Suprapubic skin (tissue), 4 donors: ENCODE measurements around the gene PHKG2. TPM values are rescaled to one million over a fixed set of nuclear protein-coding genes. Genes with fewer than 3 reads are reported as not detected.

Experiments used
- DNase-seq, 2 donors: peaks; one replicate each; pipeline ENCODE4 v3.0.0-alpha.2; 2019; ENCODE audit warnings: low spot score in 2 of 2
- H3K27ac ChIP-seq: fragments of 200-600 bp; sonication (generic); one replicate; pipeline ENCODE4 v1.5.1; 2019
- H3K27me3 ChIP-seq: fragments of 200-600 bp; sonication (generic); one replicate; pipeline ENCODE4 v1.5.1; 2019
- H3K36me3 ChIP-seq: fragments of 200-600 bp; sonication (generic); one replicate; pipeline ENCODE4 v1.5.1; 2019
- H3K4me1 ChIP-seq: fragments of 200-600 bp; sonication (generic); one replicate; pipeline ENCODE4 v1.5.1; 2019
- H3K4me3 ChIP-seq: fragments of 200-600 bp; sonication (generic); one replicate; pipeline ENCODE4 v1.5.1; 2019; ENCODE audit warnings: mild to moderate bottlenecking
- H3K9me3 ChIP-seq: fragments of 200-600 bp; sonication (generic); one replicate; pipeline ENCODE4 v1.5.1; 2019
- EP300 ChIP-seq: sonication (generic); formaldehyde crosslinking; IDR thresholded peaks from one replicate; pipeline ENCODE4 v1.6.1; 2017; ENCODE audit warnings: antibody characterized with exemption
- POLR2A ChIP-seq, 2 donors: fragments of 450-650 bp; IDR thresholded peaks; one replicate each; pipeline ENCODE4 v1.6.1; 2017; ENCODE audit warnings: antibody characterized with exemption in 2 of 2, mild to moderate bottlenecking in 2 of 2, moderate library complexity in 2 of 2
- POLR2AphosphoS5 ChIP-seq, 3 donors: sonication (generic); formaldehyde crosslinking; IDR thresholded peaks; one replicate each; pipeline ENCODE4 v1.6.1; 2017; ENCODE audit warnings: antibody characterized with exemption in 3 of 3
- WGBS: methylation state at CpG from one replicate; pipeline ENCODE4 v1.1.5; 2018; 5-methylcytosine and 5-hydroxymethylcytosine counted together
- total RNA-seq, 4 donors: library from RNA; depleted of rRNA; stranded (reverse); fragments of >200 nt; gene quantifications; one replicate each; pipeline ENCODE4 v1.1.0, GENCODE V29; 2016
- TF ChIP-seq, protein P1 (sequence below), 2 donors: fragments of 200-600 bp in 1 of 2; fragments of 450-650 bp in 1 of 2; sonication (generic) in 1 of 2; IDR thresholded peaks; one replicate each; pipeline ENCODE4 v1.5.1; 2016 to 2019; ENCODE audit warnings: antibody characterized with exemption in 2 of 2, mild to moderate bottlenecking in 1 of 2, moderate library complexity in 1 of 2

The PHKG2 gene
- total RNA-seq, 4 donors from 2014 or later = 24.8 to 54.9 (median 36.1) TPM

DNA sequence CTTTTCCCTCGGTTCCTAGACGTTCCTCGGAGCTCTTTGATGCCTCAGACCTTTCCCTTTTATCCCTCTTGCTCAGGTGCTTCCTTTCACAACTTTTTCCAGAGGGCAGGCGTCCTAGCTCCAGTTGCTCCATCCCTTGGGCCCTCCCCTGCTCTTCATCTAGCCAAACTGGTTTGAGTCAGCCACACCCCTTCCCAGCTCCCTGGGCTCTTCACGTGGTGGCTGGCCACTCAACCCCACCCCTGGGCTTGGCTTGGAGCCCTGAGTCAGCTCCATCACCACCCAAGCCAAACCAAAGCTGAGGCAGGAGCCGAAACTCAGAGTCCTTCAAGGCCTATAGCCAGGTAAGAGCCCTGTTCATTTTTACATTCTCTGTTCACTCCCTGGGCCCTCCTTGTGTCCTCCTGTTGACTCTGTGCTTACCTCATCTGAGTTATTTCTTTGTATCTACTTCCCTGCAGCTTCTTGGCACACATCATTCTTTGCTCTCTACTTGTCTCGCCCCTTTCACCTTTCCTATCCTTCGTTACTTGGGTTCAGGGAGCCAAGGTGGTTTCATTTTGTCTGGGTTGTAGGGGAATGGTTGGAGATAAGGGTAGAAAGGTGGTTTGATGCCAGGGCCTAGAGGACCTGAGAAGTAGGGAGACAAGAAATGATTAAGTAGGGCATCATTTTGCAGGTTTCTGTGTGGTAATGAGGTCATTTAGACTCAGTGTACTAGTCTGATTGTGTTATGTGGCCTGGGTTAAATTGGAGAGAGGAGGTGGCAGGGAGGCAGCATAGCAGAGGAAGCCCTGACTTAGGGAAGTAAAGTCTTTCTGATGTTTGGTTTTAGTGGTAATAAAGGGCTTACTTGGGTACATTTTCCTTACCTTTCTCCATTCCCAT lies 7.6 kb upstream of the PHKG2 start:
- Histone ChIP-seq H3K27me3 (no peaks in the 10 kb centered on the region), H3K4me1 (peaks cover 36% of the 10 kb centered on the region), H3K4me3 (peak overlapping the region; percentile 25), H3K27ac (peak overlapping the region; percentile 93), H3K36me3 (peaks cover 56% of the 10 kb centered on the region), H3K9me3 (no peaks in the 10 kb centered on the region)
- WGBS = 20% methylated on average over 8 of the region's 8 CpGs
- no peak for TF ChIP-seq EP300
- TF ChIP-seq, protein P1, sequence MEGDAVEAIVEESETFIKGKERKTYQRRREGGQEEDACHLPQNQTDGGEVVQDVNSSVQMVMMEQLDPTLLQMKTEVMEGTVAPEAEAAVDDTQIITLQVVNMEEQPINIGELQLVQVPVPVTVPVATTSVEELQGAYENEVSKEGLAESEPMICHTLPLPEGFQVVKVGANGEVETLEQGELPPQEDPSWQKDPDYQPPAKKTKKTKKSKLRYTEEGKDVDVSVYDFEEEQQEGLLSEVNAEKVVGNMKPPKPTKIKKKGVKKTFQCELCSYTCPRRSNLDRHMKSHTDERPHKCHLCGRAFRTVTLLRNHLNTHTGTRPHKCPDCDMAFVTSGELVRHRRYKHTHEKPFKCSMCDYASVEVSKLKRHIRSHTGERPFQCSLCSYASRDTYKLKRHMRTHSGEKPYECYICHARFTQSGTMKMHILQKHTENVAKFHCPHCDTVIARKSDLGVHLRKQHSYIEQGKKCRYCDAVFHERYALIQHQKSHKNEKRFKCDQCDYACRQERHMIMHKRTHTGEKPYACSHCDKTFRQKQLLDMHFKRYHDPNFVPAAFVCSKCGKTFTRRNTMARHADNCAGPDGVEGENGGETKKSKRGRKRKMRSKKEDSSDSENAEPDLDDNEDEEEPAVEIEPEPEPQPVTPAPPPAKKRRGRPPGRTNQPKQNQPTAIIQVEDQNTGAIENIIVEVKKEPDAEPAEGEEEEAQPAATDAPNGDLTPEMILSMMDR (IDR thresholded peaks at IDR 0.05) = no peak
- peak in 1 of 3 donors; percentile 27 for TF ChIP-seq POLR2AphosphoS5 (IDR thresholded peaks at IDR 0.05)
- no peak for TF ChIP-seq POLR2A (IDR thresholded peaks at IDR 0.05)
- DNase-seq = peak; percentile 93 to 94

DNA sequence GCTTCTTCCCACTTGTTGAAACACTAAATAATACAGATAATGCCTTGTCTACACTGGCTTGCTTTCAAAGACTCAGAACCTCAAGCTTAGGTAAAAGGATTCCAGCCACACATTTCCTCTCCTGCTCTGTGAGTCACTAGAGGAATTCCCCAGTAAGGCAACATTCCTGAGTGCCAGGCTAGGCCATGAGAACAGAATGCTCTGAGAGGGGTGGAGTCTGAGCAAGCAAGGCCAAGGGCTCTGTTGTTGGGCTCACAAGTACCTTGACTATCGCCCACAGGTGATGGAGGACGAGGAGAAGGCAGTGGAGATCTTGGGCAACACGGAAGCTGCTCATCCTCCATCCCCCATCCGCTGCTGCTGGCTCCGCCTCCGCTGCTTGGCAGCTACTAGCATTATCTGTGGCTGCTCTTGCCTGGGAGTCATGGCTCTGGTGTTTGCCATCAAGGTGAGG lies 6.7 kb upstream of the PHKG2 start:
- peak; percentile 75 to 80 for DNase-seq
- H3K36me3 ChIP-seq = peaks cover 49% of the 10 kb centered on the region
- H3K27me3 ChIP-seq = no peaks in the 10 kb centered on the region
- H3K4me1 ChIP-seq = peaks cover 36% of the 10 kb centered on the region
- 45% methylated on average over 5 of the region's 6 CpGs for WGBS
- H3K27ac ChIP-seq = peak overlapping the region; percentile 93
- no peaks in the 10 kb centered on the region for H3K9me3 ChIP-seq
- peak overlapping the region; percentile 25 for H3K4me3 ChIP-seq
- TF ChIP-seq POLR2AphosphoS5 (IDR thresholded peaks at IDR 0.05) = peak in 2 of 3 donors; percentile 45 to 70
- TF ChIP-seq EP300 = no peak
- TF ChIP-seq, protein P1 (IDR thresholded peaks at IDR 0.05) = no peak
- no peak for TF ChIP-seq POLR2A (IDR thresholded peaks at IDR 0.05)

DNA sequence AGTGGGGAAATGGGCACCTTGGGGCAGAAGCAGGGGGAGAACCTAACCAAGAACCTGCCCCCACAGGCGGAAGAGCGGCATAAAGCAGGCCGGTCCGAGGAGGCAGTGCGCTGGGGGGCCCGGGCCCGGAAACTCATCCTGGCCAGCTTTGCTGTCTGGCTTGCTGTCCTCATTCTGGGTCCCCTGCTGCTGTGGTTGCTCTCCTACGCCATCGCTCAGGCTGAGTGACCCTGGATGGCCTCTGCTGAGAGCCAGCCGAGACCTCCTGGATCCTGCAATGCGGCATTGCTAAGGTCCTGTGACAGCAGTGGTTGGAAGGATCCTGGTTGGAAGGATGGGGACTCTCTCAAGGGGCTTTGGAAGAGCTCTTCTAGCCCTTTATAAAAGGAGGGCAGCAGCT lies 4.5 kb upstream of the PHKG2 start:
- peaks cover 49% of the 10 kb centered on the region for H3K4me1 ChIP-seq
- H3K9me3 ChIP-seq = no peaks in the 10 kb centered on the region
- WGBS = 90% methylated on average over 11 of the region's 11 CpGs
- no peak overlapping the region for H3K4me3 ChIP-seq
- H3K27ac ChIP-seq = no peak overlapping the region
- peaks cover 27% of the 10 kb centered on the region for H3K36me3 ChIP-seq
- TF ChIP-seq EP300 (no peak), POLR2A (IDR thresholded peaks at IDR 0.05) (no peak), POLR2AphosphoS5 (IDR thresholded peaks at IDR 0.05) (no peak)
- TF ChIP-seq, protein P1 (IDR thresholded peaks at IDR 0.05) = no peak
- no peaks in the 10 kb centered on the region for H3K27me3 ChIP-seq
- DNase-seq = no peak

DNA sequence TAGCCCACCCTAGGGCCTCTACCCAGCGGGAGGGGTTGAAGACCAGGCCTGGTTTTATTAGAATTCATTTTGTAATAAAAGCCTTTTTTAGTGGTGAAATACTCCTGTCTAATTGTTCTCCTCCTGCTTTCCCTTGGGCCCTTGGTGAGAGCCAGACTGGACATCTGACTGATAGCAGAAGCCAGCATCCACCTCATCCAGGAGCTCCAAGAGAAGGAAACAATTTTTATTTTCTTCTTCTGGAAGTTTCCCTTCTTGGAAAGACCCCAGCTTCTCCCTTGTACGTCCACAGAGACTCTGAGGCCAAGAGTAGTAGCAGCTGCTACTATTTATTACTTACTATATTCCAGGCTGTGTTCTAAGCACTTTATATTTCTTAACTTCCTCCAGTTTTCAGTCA lies 4.0 kb upstream of the PHKG2 start:
- Histone ChIP-seq H3K36me3 (peaks cover 22% of the 10 kb centered on the region), H3K9me3 (no peaks in the 10 kb centered on the region), H3K4me3 (no peak overlapping the region), H3K27me3 (no peaks in the 10 kb centered on the region), H3K4me1 (peaks cover 51% of the 10 kb centered on the region), H3K27ac (no peak overlapping the region)
- 80% methylated on average over 2 of the region's 2 CpGs for WGBS
- no peak for DNase-seq
- no peak for TF ChIP-seq EP300

DNA sequence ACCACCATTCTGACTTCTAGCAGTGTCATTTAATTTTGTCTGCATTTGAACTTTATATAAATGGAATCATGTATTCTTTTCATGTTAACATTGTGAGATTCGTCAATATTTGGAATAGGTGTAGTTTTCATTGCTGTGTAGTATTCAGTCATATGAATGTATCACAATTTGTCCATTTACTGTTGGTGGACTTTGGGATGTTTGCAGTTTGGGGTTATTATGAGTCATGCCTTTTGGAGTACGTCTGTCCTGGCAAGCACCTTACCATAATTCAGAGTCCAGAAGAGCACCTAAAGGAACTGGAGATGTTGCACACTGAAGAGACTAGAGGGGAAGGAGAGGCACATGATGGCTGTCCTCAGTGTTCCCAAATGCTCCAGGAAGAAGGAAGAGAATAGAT lies 3.1 kb upstream of the PHKG2 start:
- no peaks in the 10 kb centered on the region for H3K27me3 ChIP-seq
- peaks cover 45% of the 10 kb centered on the region for H3K4me1 ChIP-seq
- H3K27ac ChIP-seq = no peak overlapping the region
- no peak for DNase-seq
- WGBS = 60% methylated on average over 2 of the region's 2 CpGs
- H3K4me3 ChIP-seq = no peak overlapping the region
- H3K36me3 ChIP-seq = peaks cover 18% of the 10 kb centered on the region
- no peaks in the 10 kb centered on the region for H3K9me3 ChIP-seq
- TF ChIP-seq EP300 = no peak
- no peak for TF ChIP-seq POLR2A (IDR thresholded peaks at IDR 0.05)
- no peak for TF ChIP-seq POLR2AphosphoS5 (IDR thresholded peaks at IDR 0.05)
- TF ChIP-seq, protein P1 (IDR thresholded peaks at IDR 0.05) = no peak
